H1 (cell line): Measurements from ENCODE around the gene SLC22A31. TPM values are rescaled to one million over a fixed set of nuclear protein-coding genes. Genes with fewer than 3 reads are reported as not detected.

ENCODE experiments used
- HDAC6 ChIP-seq: IDR thresholded peaks from one replicate; pipeline ENCODE4 v1.7.1; 2012; ENCODE audit warnings: low read depth, mild to moderate bottlenecking, inconsistent platforms, low read length, moderate library complexity
- POU5F1 ChIP-seq: IDR thresholded peaks from 2 replicates; pipeline ENCODE4 v1.6.1; 2011; ENCODE audit warnings: low read depth, mild to moderate bottlenecking, low read length, moderate library complexity
- SP4 ChIP-seq: IDR thresholded peaks from 2 replicates; pipeline ENCODE4 v1.6.1; 2012; ENCODE audit warnings: low read length, inconsistent platforms
- polyA plus RNA-seq, 7 experiments: library from polyadenylated mRNA; depleted of rRNA in 3 of 7; stranded (reverse) in 5 of 7; unstranded in 2 of 7; fragments of >200 nt in 5 of 7; fragments of 200-250 nt in 2 of 7; gene quantifications; 1 replicate in 5 of 7; 2 replicates in 1 of 7; 4 replicates in 1 of 7; pipeline versions ENCODE4 v1.2.1 to v1.2.3, GENCODE V29; 2011 to 2013; ENCODE audit warnings: missing spikeins in 2 of 7, mixed read lengths in 2 of 7
- total RNA-seq: library from RNA; stranded (reverse); fragmentation: NEBNext Ultra II Directional; extraction: Animal tissue kit (Norgen Biotek cat#: 25700); gene quantifications from 2 replicates; pipeline ENCODE4 v1.2.1, GENCODE V29; 2021

Gene SLC22A31
- total and polyA plus RNA-seq, 2 of the 8 experiments (the other 6 are each of a cell fraction or from before 2014, with no cell fraction given) = 7.7 to 10.6 TPM

DNA sequence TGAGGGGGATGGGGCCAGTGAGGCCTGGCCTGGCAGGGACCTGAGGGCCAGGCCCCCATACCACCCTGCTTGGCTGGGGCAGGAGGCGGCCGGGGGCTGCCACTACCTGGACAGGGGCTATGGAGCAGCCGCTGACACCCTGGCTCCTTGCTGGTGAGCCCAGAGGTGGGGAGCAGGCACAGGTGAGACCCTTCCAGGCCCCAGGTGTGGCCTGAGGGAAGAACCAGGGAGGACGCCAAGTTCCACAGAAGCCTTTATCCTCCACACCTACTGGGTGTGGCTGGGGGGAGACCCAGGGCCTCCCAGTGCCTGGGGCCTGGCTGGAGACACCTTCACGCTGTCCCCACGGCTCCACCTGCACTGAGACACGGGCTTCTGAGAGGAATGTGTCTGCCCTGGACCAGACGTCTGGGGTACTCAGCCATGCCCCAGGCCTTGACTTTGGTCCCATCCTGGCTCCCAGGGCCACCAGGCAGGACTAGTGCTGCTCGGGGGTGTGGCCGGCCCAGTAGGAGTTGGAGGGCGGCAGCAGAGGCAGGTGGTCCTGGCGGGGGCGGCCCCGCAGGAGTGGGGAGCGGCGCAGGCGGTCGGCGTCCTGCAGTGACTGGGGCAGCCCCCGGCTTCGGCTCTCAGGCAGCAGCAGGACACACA, 4.7 kb downstream of the SLC22A31 start (continued):
- TF ChIP-seq SP4 (no peak), POU5F1 (no peak), HDAC6 (no peak)
